Stimulated activated CD4-positive, alpha-beta T cell treated with anti-CD3 and anti-CD28 coated beads, TNF-alpha, amount 100 ng/mL, for 48 hours (primary cell): ENCODE measurements around the gene PRICKLE2.

Source experiments
- DNase-seq, 3 donors: peaks; one replicate each; pipeline ENCODE4 v3.0.0-alpha.2; 2020; ENCODE audit warnings: low read depth in 3 of 3

Gene PRICKLE2

GRCh38 chr3:64188810-64189560 is 36.3 kb downstream of the PRICKLE2 start:
- no peak for DNase-seq

GRCh38 chr3:64187065-64187959 is 38.0 kb downstream of the PRICKLE2 start:
- DNase-seq, result no peak

- DNase-seq, result no peak
These were observed 38.6 kb downstream of the PRICKLE2 start for GRCh38 chr3:64186667-64187064.

GRCh38 chr3:64185436-64185835 is 39.8 kb downstream of the PRICKLE2 start:
- no peak for DNase-seq

- DNase-seq, result no peak
These were observed 40.6 kb downstream of the PRICKLE2 start for GRCh38 chr3:64184621-64185020.

GRCh38 chr3:64179860-64180259 is 45.4 kb downstream of the PRICKLE2 start:
- DNase-seq, result no peak

- DNase-seq, result no peak
These were observed 46.0 kb downstream of the PRICKLE2 start for GRCh38 chr3:64179249-64179648.

- no peak for DNase-seq
These were observed 46.8 kb downstream of the PRICKLE2 start for GRCh38 chr3:64178419-64178818.

- no peak for DNase-seq
These were observed 48.7 kb downstream of the PRICKLE2 start for GRCh38 chr3:64176461-64176996.

- DNase-seq, result no peak
These were observed 50.9 kb downstream of the PRICKLE2 start for GRCh38 chr3:64174328-64174727.

- no peak for DNase-seq
These were observed 51.7 kb downstream of the PRICKLE2 start for GRCh38 chr3:64173563-64173962.

- no peak for DNase-seq
These were observed 55.0 kb downstream of the PRICKLE2 start for GRCh38 chr3:64170270-64170669.

- no peak for DNase-seq
These were observed 57.4 kb downstream of the PRICKLE2 start for GRCh38 chr3:64167868-64168267.

GRCh38 chr3:64167351-64167750 is 57.9 kb downstream of the PRICKLE2 start:
- DNase-seq, result no peak

- no peak for DNase-seq
These were observed 58.6 kb downstream of the PRICKLE2 start for GRCh38 chr3:64166584-64167162.

- DNase-seq, result no peak
These were observed 60.9 kb downstream of the PRICKLE2 start for GRCh38 chr3:64164349-64164748.

GRCh38 chr3:64163755-64164148 is 61.5 kb downstream of the PRICKLE2 start:
- DNase-seq, result no peak

- DNase-seq, result no peak
These were observed 62.1 kb downstream of the PRICKLE2 start for GRCh38 chr3:64163019-64163754.

GRCh38 chr3:64161481-64161952 is 63.7 kb downstream of the PRICKLE2 start:
- DNase-seq, result no peak

GRCh38 chr3:64160000-64160695 is 65.1 kb downstream of the PRICKLE2 start:
- DNase-seq, result no peak

GRCh38 chr3:64158334-64158733 is 66.9 kb downstream of the PRICKLE2 start:
- DNase-seq, result no peak
